AG04449 (cell line): Measurements from ENCODE around the gene CDK8.

Experiments
- CTCF ChIA-PET: fragments of 350-600 bp; formaldehyde crosslinking; extraction: SDS; loops from one replicate; lab custom pipeline; 2021; ENCODE audit warnings: antibody characterized with exemption; lab: Yijun Ruan, JAX
- POLR2A ChIA-PET: fragments of 400-600, 350-600 bp; formaldehyde crosslinking; extraction: SDS; loops from one replicate; lab custom pipeline; 2020; ENCODE audit warnings: antibody characterized with exemption, inconsistent platforms; lab: Yijun Ruan, JAX
- DNase-seq: peaks from one replicate; pipeline ENCODE4 v3.0.0-alpha.2; 2010; ENCODE audit warnings: low read depth, low spot score
- H3K4me3 ChIP-seq: 2 replicates; pipeline ENCODE4 v1.5.1; 2011; ENCODE audit warnings: low read depth, mild to moderate bottlenecking, control low read depth, low read length
- CTCF ChIP-seq: IDR thresholded peaks from one replicate; pipeline ENCODE4 v1.5.1; 2011; ENCODE audit warnings: mild to moderate bottlenecking, moderate library complexity, low read length, control low read depth, inconsistent platforms; ENCODE audit not compliant: insufficient read depth; ENCODE audit errors: missing control alignments

CDK8 gene

GRCh38 chr13:26255691-26256277 is 1.9 kb downstream of the CDK8 start:
- TF ChIP-seq CTCF = no peak
- ChIA-PET CTCF (interaction anchor here (0.9 to 1.7 kb wide), 7 partner anchors 8 to 443 kb away, joined by 3 to 10 read pairs (median 3); no protein-coding TSS in a partner anchor), POLR2A (no interaction called here)
- DNase-seq = no peak
- peak overlapping the region; percentile 89 for H3K4me3 ChIP-seq

- TF ChIP-seq CTCF = no peak
- DNase-seq = no peak
- POLR2A ChIA-PET = no interaction called here
- CTCF ChIA-PET = interaction anchor here (1.4 kb wide), 1 partner anchor 11 kb away, joined by 4 read pairs; no protein-coding TSS in a partner anchor
- no peak overlapping the region for H3K4me3 ChIP-seq
These were observed 3.1 kb downstream of the CDK8 start for GRCh38 chr13:26257049-26257448.

GRCh38 chr13:26259634-26260033 is 5.7 kb downstream of the CDK8 start:
- DNase-seq = no peak
- no peak for TF ChIP-seq CTCF
- H3K4me3 ChIP-seq = no peak overlapping the region
- CTCF ChIA-PET = no interaction called here
- POLR2A ChIA-PET = no interaction called here

GRCh38 chr13:26262156-26262555 is 8.2 kb downstream of the CDK8 start:
- POLR2A ChIA-PET = no interaction called here
- DNase-seq = no peak
- CTCF ChIA-PET = no interaction called here
- TF ChIP-seq CTCF = no peak
- H3K4me3 ChIP-seq = no peak overlapping the region

GRCh38 chr13:26266311-26266710 is 12.4 kb downstream of the CDK8 start:
- CTCF ChIA-PET = interaction anchor here (2.4 kb wide), 1 partner anchor 11 kb away, joined by 10 read pairs; no protein-coding TSS in a partner anchor
- no peak for TF ChIP-seq CTCF
- DNase-seq = no peak

GRCh38 chr13:26270707-26271106 is 16.8 kb downstream of the CDK8 start:
- no peak for TF ChIP-seq CTCF
- no peak overlapping the region for H3K4me3 ChIP-seq
- ChIA-PET POLR2A (no interaction called here), CTCF (no interaction called here)
- DNase-seq = no peak

More at GRCh38 chr13:26266311-26266710, 12.4 kb downstream of the CDK8 start:
- H3K4me3 ChIP-seq = no peak overlapping the region
- POLR2A ChIA-PET = no interaction called here
